Mesodermal cell (in vitro differentiated cells): Measurements from ENCODE around the gene ACAP3.
A peak's percentile ranks its signal among the peaks of the same experiment; 100 is the strongest.

ENCODE experiments used
- H3K27ac ChIP-seq: 2 replicates; pipeline ENCODE4 v1.7.0; 2013; ENCODE audit warnings: mild to moderate bottlenecking, low read depth, low read length, moderate library complexity; ENCODE audit not compliant: severe bottlenecking
- H3K36me3 ChIP-seq: 2 replicates; pipeline ENCODE4 v1.7.1; 2013; ENCODE audit warnings: mild to moderate bottlenecking, low read length, moderate library complexity; ENCODE audit not compliant: control insufficient read depth, insufficient read depth
- H3K4me1 ChIP-seq: one replicate; pipeline ENCODE4 v1.7.1; 2013; ENCODE audit warnings: mild to moderate bottlenecking, low read length; ENCODE audit not compliant: insufficient read depth, control insufficient read depth, poor library complexity, severe bottlenecking
- H3K4me3 ChIP-seq: 2 replicates; pipeline ENCODE4 v1.7.0; 2013; ENCODE audit warnings: low read length, control low read depth, mild to moderate bottlenecking; ENCODE audit not compliant: insufficient read depth, poor library complexity, severe bottlenecking; ENCODE audit errors: extremely low read depth
- H3K9me3 ChIP-seq: 2 replicates; pipeline ENCODE4 v1.7.1; 2013; ENCODE audit warnings: mild to moderate bottlenecking, low read length, moderate library complexity; ENCODE audit not compliant: control insufficient read depth
- WGBS, 2 experiments: methylation state at CpG; one replicate each; pipeline ENCODE4 v1.1.5; 2013; ENCODE audit warnings: missing lambda C conversion rate in 2 of 2; ENCODE audit not compliant: insufficient coverage in 2 of 2; 5-methylcytosine and 5-hydroxymethylcytosine counted together

Gene ACAP3

DNA sequence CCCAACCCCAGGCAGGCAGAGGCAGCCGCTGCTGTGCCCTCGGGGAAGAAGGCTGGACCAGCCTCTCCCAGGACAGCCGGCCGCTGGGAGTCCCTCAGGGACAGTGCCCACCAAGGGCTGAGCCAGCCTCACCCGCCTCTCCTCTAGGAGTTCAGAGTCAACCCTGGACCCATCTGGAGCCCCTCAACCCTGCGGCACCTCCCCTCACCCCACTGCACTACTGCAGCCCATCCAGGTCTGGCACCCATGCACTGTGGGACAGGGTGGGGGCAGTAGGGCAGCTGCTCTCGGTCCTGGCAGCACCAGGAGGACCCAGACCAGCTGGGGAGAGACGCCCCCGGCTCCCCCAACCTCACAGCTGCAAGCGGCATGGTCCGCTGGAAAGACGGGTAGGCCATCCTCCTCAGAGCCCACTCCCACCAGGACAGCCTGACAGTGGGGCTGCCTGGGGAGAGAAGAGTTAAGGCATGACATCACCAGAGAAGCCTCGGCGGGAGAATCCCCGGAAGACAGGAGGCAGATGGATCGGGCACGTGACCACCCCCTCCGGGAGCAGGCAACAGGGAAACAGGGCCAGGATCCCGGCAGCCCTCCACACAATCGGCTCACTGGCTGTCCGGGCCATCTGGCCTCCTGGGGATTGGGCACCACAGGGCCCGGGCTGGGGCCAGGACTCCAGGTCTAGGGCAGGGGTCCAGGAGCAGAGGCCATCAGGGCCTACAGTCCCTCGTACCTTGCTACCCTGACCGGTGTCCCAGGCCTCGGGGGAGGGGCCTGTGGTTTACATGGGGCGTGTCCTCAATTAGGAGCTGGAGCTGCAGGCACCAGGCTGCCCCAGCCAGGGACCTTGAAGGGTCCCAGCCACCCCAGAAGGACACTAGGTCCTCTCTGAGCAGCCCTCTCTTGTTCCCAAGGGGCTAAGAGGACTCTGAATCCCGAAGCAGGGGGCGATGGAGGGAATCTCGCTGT, 3.1 kb downstream of the ACAP3 start:
- peaks cover 31% of the 10 kb centered on the region for H3K4me1 ChIP-seq
- H3K4me3 ChIP-seq, result peak overlapping the region; percentile 14
- H3K36me3 ChIP-seq, result peaks cover 4% of the 10 kb centered on the region
- no peaks in the 10 kb centered on the region for H3K9me3 ChIP-seq
- peak overlapping the region; percentile 68 for H3K27ac ChIP-seq
- 27 to 34% methylated on average over 19 to 20 of the region's 29 CpGs for WGBS, 2 experiments

DNA sequence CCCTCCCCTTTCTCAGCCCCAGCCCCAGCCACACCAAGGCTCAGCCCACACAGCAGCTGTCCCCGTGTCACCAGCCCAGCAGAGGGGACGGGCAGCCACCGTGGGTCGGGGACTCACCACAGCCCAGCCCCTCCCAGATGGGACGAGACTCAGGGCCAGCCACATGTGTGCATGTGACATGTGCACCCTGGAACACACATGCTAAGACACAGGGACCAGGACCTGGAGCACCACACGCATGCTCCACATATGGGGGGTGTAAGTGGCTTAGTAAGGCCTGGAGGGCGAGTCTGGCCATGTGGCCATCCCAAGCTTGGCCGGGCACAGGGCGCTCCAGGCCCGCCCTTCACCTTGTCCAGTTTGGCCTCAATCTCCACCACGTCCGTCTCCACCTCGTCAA, 4.0 kb downstream of the ACAP3 start:
- Histone ChIP-seq H3K27ac (no peak overlapping the region), H3K9me3 (no peaks in the 10 kb centered on the region), H3K4me3 (no peak overlapping the region), H3K4me1 (peaks cover 29% of the 10 kb centered on the region), H3K36me3 (peaks cover 4% of the 10 kb centered on the region)
- 96 to 97% methylated on average over 8 to 12 of the region's 13 CpGs for WGBS, 2 experiments

- peaks cover 29% of the 10 kb centered on the region for H3K4me1 ChIP-seq
- H3K4me3 ChIP-seq, result no peak overlapping the region
- 92 to 94% methylated on average over 30 of the region's 31 CpGs for WGBS, 2 experiments
- H3K9me3 ChIP-seq, result no peaks in the 10 kb centered on the region
- H3K27ac ChIP-seq, result no peak overlapping the region
- H3K36me3 ChIP-seq, result peaks cover 5% of the 10 kb centered on the region
These were observed 4.7 kb downstream of the ACAP3 start for GRCh38 chr1:1302951-1303509.

GRCh38 chr1:1302006-1302430, 5.7 kb downstream of the ACAP3 start:
- H3K4me1 ChIP-seq, result peaks cover 29% of the 10 kb centered on the region
- no peak overlapping the region for H3K27ac ChIP-seq
- no peaks in the 10 kb centered on the region for H3K9me3 ChIP-seq
- peaks cover 11% of the 10 kb centered on the region for H3K36me3 ChIP-seq
- no peak overlapping the region for H3K4me3 ChIP-seq
- WGBS, 2 experiments, result 87 to 96% methylated on average over 9 of the region's 9 CpGs

GRCh38 chr1:1300352-1300739, 7.4 kb downstream of the ACAP3 start:
- H3K27ac ChIP-seq, result no peak overlapping the region
- peaks cover 15% of the 10 kb centered on the region for H3K4me1 ChIP-seq
- 95% methylated on average over 12 of the region's 12 CpGs for WGBS, 2 experiments
- peaks cover 15% of the 10 kb centered on the region for H3K36me3 ChIP-seq
- no peak overlapping the region for H3K4me3 ChIP-seq
- H3K9me3 ChIP-seq, result no peaks in the 10 kb centered on the region

- Histone ChIP-seq H3K4me3 (no peak overlapping the region), H3K27ac (no peak overlapping the region), H3K36me3 (peaks cover 17% of the 10 kb centered on the region), H3K4me1 (peaks cover 10% of the 10 kb centered on the region), H3K9me3 (no peaks in the 10 kb centered on the region)
- 86 to 89% methylated on average over 18 to 22 of the region's 22 CpGs for WGBS, 2 experiments
These were observed 7.9 kb downstream of the ACAP3 start for GRCh38 chr1:1299686-1300351.

DNA sequence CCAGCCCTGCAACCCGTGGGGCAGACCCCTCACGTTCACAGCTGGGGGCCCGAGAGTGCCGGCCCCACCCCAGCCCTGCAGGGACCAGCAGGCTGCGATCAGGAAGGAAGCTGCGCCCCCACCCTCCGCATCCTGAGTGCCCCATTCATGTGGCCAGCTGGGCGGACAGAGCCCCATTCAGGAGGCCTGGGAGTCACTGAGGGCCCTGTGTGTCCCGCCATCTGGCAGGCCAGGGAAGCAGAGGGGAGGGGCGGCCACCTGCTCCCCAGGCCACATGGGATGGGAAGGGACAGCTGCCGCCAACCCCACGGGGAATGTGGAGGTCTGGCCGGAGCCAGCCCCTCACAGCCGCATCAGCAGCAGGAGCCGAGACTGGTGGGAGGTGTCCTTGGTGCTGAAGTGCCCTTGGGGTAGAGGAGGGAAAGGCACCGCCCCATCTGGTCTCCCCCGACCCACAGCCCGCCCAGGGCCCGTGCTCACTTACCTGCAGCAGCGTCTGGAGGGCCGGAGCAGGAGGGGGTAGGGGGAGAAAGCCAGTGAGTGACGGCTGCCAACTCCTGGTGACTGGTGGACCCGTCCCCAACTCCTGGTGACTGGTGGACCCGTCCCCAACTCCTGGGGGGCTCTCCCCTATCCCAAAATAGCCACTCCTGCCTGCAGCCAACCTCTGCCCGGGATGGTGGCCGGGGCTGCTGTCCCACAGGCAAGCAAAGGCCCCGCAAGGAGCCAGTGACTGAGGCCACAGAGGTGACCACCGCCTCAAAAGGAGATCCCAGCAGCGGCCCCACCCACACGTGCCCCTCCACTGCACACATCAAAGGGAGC, 8.7 kb downstream of the ACAP3 start:
- 68 to 79% methylated on average over 23 to 27 of the region's 30 CpGs for WGBS, 2 experiments

DNA sequence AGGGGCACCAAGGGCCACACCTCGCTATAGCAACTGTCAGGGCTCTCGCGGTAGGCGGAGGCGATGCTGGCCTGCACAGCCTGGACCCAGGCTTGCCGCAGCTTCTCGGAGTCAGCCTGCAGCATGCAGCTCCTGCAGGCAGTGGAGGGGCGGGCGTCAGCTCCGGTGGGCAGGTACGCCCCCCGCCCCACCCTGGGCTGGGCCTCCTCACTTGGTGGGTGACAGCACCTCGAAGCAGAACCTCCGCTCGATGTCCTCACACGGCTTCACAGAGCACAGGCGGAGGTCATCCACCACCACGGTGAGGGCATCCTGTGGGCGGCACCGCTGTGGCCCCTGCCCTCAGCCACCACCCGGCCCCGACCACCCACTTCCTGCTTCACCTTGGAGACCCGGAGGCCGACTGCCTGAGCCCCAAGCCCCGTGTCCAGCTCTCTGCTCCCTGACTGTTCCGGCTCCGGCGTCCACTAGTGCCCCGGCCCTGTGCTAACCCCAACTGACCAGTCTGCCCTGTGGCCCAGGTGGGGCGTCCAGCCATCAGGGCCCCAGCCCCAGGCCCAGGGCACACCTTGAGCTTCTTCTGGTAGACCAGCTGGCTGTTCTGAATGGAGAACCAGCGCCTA, 9.8 kb downstream of the ACAP3 start:
- Histone ChIP-seq H3K4me1 (no peaks in the 10 kb centered on the region), H3K4me3 (no peak overlapping the region), H3K36me3 (peaks cover 17% of the 10 kb centered on the region), H3K27ac (no peak overlapping the region), H3K9me3 (no peaks in the 10 kb centered on the region)
- 96 to 97% methylated on average over 25 to 30 of the region's 31 CpGs for WGBS, 2 experiments

More for the DNA sequence above, 8.7 kb downstream of the ACAP3 start:
- Histone ChIP-seq H3K9me3 (no peaks in the 10 kb centered on the region), H3K4me3 (no peak overlapping the region), H3K4me1 (peaks cover 4% of the 10 kb centered on the region), H3K36me3 (peaks cover 17% of the 10 kb centered on the region), H3K27ac (no peak overlapping the region)

DNA sequence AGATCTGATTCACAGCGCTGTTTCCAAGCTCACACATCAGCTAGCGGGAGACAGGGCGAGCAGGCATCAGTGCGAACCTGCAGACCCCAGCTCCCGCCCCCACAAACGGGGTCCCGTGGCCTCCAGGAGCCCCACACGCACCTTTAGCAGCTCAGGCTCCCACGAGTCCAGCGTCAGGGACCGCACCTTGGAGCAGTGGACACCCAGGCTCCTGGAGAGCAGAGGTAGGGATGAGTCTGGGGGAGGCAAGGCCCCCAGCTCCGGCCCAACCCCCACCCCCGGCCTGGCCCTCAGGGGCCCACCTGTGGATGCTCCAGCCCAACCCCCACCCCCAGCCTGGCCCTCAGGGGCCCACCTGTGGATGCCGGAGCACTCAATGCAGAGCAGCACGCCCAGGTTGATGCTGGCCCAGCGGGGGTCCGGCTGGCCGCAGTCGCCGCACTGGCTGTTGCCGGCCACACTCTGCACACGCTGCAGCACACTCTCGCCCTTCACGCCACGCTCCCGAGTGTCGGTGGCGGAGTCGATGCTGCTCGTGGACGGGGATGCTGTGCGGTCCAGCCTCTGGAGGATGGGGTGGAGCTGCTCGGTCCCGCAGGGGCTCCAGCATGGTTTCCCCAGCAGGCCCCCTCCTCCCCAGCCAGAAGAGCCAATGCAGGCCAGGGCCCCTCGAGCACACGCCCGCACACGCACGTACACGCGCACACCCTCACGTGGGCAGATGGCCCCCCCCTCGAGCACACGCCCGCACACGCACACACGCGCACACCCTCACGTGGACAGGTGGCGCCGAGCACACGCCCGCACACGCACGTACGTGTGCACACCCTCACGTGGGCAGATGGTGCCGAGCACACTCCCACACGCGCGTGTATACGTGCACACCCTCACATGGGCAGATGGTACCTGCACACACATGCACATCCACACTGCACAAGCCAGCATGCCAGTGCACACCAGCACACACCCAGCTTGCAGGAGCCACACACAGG, 11.4 kb downstream of the ACAP3 start:
- H3K4me3 ChIP-seq, result no peak overlapping the region
- no peak overlapping the region for H3K27ac ChIP-seq
- whole genome bisulfite sequencing, 2 experiments, result 95% methylated on average over 58 of the region's 62 CpGs
- no peaks in the 10 kb centered on the region for H3K4me1 ChIP-seq
- peaks cover 17% of the 10 kb centered on the region for H3K36me3 ChIP-seq
- no peaks in the 10 kb centered on the region for H3K9me3 ChIP-seq
